K562 (cell line): ENCODE data around the gene PRKRIP1. TPM values are rescaled to one million over a fixed set of nuclear protein-coding genes. Genes with fewer than 3 reads are reported as not detected.

ENCODE experiments used
- ATAC-seq: fragments of 200-7000 bp; cut with Tn5 transposase; 3 replicates; pipeline ENCODE4 v1.9.1; 2020; ENCODE audit warnings: moderate library complexity
- BruUV-seq: library from RNA; stranded (reverse); fragments of 400-500 nt; replicated peaks from 2 replicates; lab custom pipeline; 2021; lab: Mats Ljungman, UMichigan
- CTCF ChIA-PET: fragments of 300-600 bp; formaldehyde crosslinking; extraction: SDS; loops from one replicate; lab custom pipeline; 2021; ENCODE audit warnings: low intra/inter-chr PET ratio; lab: Yijun Ruan, JAX
- POLR2A ChIA-PET: fragments of 300-600, 350-650 bp; sonication (Branson Sonifier 250); formaldehyde crosslinking; extraction: SDS; loops from one replicate; lab custom pipeline; 2021; ENCODE audit warnings: antibody characterized with exemption, inconsistent platforms; lab: Yijun Ruan, JAX
- DNase-seq, 4 experiments: peaks; one replicate each; pipeline versions ENCODE4 v3.0.0 to v3.0.0-alpha.2; 2011 to 2018; ENCODE audit warnings: low spot score in 3 of 4, mixed read lengths in 3 of 4; ENCODE audit errors: extremely low read depth in 1 of 4
- FAIRE-seq: peaks from 2 replicates; lab custom pipeline; 2011; peaks lifted over from hg19 to GRCh38; lab: Jason Lieb, UNC
- H2AFZ ChIP-seq: 2 replicates; pipeline ENCODE4 v1.6.0; 2011; ENCODE audit warnings: low read depth, low read length, control low read depth, inconsistent platforms
- H3K27ac ChIP-seq: fragments of 200-600 bp; 3 replicates; pipeline ENCODE4 v1.8.0; 2011; ENCODE audit warnings: low read depth, mild to moderate bottlenecking, control low read depth, inconsistent platforms, low read length, moderate library complexity, mixed read lengths; ENCODE audit errors: extremely low read depth
- H3K27me3 ChIP-seq, 2 experiments: fragments of 300-600 bp in 1 of 2; 2 replicates in 1 of 2; 3 replicates in 1 of 2; pipeline versions ENCODE4 v1.6.0 to v1.8.0; 2011; ENCODE audit warnings: inconsistent platforms in 2 of 2, low read length in 2 of 2, mild to moderate bottlenecking in 1 of 2, mixed read lengths in 1 of 2, moderate library complexity in 1 of 2; ENCODE audit not compliant: control insufficient read depth in 2 of 2, insufficient read depth in 2 of 2
- H3K36me3 ChIP-seq: fragments of 300-600 bp; 3 replicates; pipeline ENCODE4 v1.8.0; 2011; ENCODE audit warnings: mild to moderate bottlenecking, low read length, inconsistent platforms; ENCODE audit not compliant: control insufficient read depth, insufficient read depth
- H3K4me1 ChIP-seq, 2 experiments: fragments of 200-600 bp in 1 of 2; replicated peaks in 1 of 2; 2 replicates in 1 of 2; 3 replicates in 1 of 2; pipeline versions ENCODE4 v1.5.1 to v1.8.0; 2011; ENCODE audit warnings: inconsistent platforms in 2 of 2, low read length in 2 of 2, mild to moderate bottlenecking in 1 of 2, mixed read lengths in 1 of 2, moderate library complexity in 1 of 2; ENCODE audit not compliant: control insufficient read depth in 2 of 2, insufficient read depth in 2 of 2
- H3K4me2 ChIP-seq: 2 replicates; pipeline ENCODE4 v1.6.1; 2011; ENCODE audit warnings: low read length, control low read depth, inconsistent platforms, mixed read lengths; ENCODE audit not compliant: insufficient read depth
- H3K4me3 ChIP-seq: fragments of 200-600 bp; sonication (generic), shearing (Covaris generic); 2 replicates; pipeline ENCODE4 v1.5.1; 2016; ENCODE audit warnings: control low read depth, inconsistent platforms
- H3K79me2 ChIP-seq: fragments of 200-600 bp; 3 replicates; pipeline ENCODE4 v1.8.0; 2011; ENCODE audit warnings: low read length, inconsistent platforms; ENCODE audit not compliant: control insufficient read depth, insufficient read depth
- H3K9ac ChIP-seq, 2 experiments: 2 replicates each; pipeline versions ENCODE4 v1.6.0 to v1.6.1; 2011; ENCODE audit warnings: low read depth in 2 of 2, low read length in 2 of 2, control low read depth in 1 of 2, inconsistent platforms in 1 of 2, mild to moderate bottlenecking in 1 of 2, mixed read lengths in 1 of 2; ENCODE audit not compliant: insufficient read depth in 1 of 2
- H3K9me1 ChIP-seq: one replicate; pipeline ENCODE4 v1.6.0; 2011; ENCODE audit warnings: inconsistent platforms, mild to moderate bottlenecking, low read length, moderate library complexity; ENCODE audit not compliant: control insufficient read depth, insufficient read depth
- H3K9me3 ChIP-seq: replicated peaks from 2 replicates; pipeline ENCODE4 v1.5.1; 2011; ENCODE audit warnings: low read depth, low read length, inconsistent platforms; ENCODE audit not compliant: control insufficient read depth, insufficient read depth
- H4K20me1 ChIP-seq: replicated peaks from 2 replicates; pipeline ENCODE4 v1.6.1; 2011; ENCODE audit warnings: low read length, inconsistent platforms, mixed read lengths; ENCODE audit not compliant: control insufficient read depth, insufficient read depth
- EP400 ChIP-seq: fragments of 450-650 bp; IDR thresholded peaks from 2 replicates; pipeline ENCODE4 v1.6.1; 2017; ENCODE audit warnings: antibody characterized with exemption, mild to moderate bottlenecking, moderate library complexity
- HDAC6 ChIP-seq: IDR thresholded peaks from 2 replicates; pipeline ENCODE4 v1.6.1; 2012; ENCODE audit warnings: low read depth, mild to moderate bottlenecking, control low read depth, inconsistent platforms, low read length, moderate library complexity
- MAZ ChIP-seq, 2 experiments: fragments of 450-650 bp in 1 of 2; sonication (generic) in 1 of 2; formaldehyde crosslinking; IDR thresholded peaks in 1 of 2; conservative IDR thresholded peaks in 1 of 2; 2 replicates each; pipeline versions ENCODE4 v1.4.0 to v1.5.0; 2020; ENCODE audit warnings: mild to moderate bottlenecking in 1 of 2, missing genetic modification reagents in 1 of 2
- NFATC3 ChIP-seq: fragments of 450-650 bp; IDR thresholded peaks from 2 replicates; pipeline ENCODE4 v1.6.1; 2017; ENCODE audit warnings: mild to moderate bottlenecking
- POLR2AphosphoS2 ChIP-seq: IDR thresholded peaks from 2 replicates; pipeline ENCODE4 v1.6.1; 2012; ENCODE audit warnings: low read length, improper control_type of control experiment
- POU5F1 ChIP-seq: fragments of 150-350 bp; IDR thresholded peaks from 2 replicates; pipeline ENCODE4 v1.6.1; 2014; ENCODE audit warnings: borderline replicate concordance, low read length, low read depth, mild to moderate bottlenecking; ENCODE audit not compliant: partially characterized antibody
- RB1 ChIP-seq: fragments of 450-650 bp; IDR thresholded peaks from 2 replicates; pipeline ENCODE4 v1.6.1; 2017; ENCODE audit warnings: low read depth, mild to moderate bottlenecking
- SLC30A9 ChIP-seq: fragments of 250-450 bp; sonication (Bioruptor Pico); IDR thresholded peaks from 2 replicates; pipeline ENCODE4 v1.8.0; 2022; ENCODE audit warnings: mild to moderate bottlenecking, moderate library complexity
- TAF1 ChIP-seq: IDR thresholded peaks from 2 replicates; pipeline ENCODE4 v1.6.1; 2011; ENCODE audit warnings: mild to moderate bottlenecking, low read length, moderate library complexity; ENCODE audit not compliant: insufficient read depth, control insufficient read depth, severe bottlenecking; ENCODE audit errors: extremely low read depth
- ZBTB5 ChIP-seq: fragments of 450-650 bp; IDR thresholded peaks from 2 replicates; pipeline ENCODE4 v1.6.1; 2017; ENCODE audit warnings: antibody characterized with exemption
- ZFP1 ChIP-seq: fragments of 450-650 bp; formaldehyde crosslinking; IDR thresholded peaks from 2 replicates; pipeline ENCODE4 v1.4.0; 2020; ENCODE audit warnings: mild to moderate bottlenecking, mixed read lengths
- ZNF785 ChIP-seq: fragments of 250-450 bp; sonication (Bioruptor Pico); IDR thresholded peaks from 2 replicates; pipeline ENCODE4 v1.4.0; 2020; ENCODE audit warnings: mild to moderate bottlenecking
- WGBS: fragments of 100-300 bp; shearing (Covaris generic); methylation state at CpG from one replicate; pipeline ENCODE4 v1.1.6; 2016; ENCODE audit warnings: low coverage, mixed read lengths; ENCODE audit not compliant: insufficient coverage; ENCODE audit errors: missing lambda C conversion rate; 5-methylcytosine and 5-hydroxymethylcytosine counted together
- in situ Hi-C: fragments of 300-500 bp; cut with MboI; formaldehyde crosslinking; loops from 4 replicates; pipeline ENCODE4 v1.15.0; 2018; ENCODE audit warnings: inconsistent platforms, mixed read lengths
- intact Hi-C: fragments of 100-400 bp; cut with micrococcal nuclease; formaldehyde crosslinking; loops from 2 replicates; pipeline ENCODE4 v1.14.2; 2022
- polyA plus RNA-seq, 8 experiments: library from polyadenylated mRNA; depleted of rRNA in 4 of 8; stranded (reverse) in 5 of 8; unstranded in 3 of 8; fragments of >200 nt; fragmentation: Nextera tagmentation in 2 of 8; fragmentation: Illumina TruSeq in 1 of 8; extraction: Ambion mirVana in 2 of 8; extraction: Trizol in 1 of 8; gene quantifications; 2 replicates each; pipeline versions ENCODE4 v1.2.1 to v1.2.3, GENCODE V29; 2011 to 2014; ENCODE audit warnings: inconsistent platforms in 1 of 8, missing spikeins in 1 of 8
- total RNA-seq, 7 experiments: library from RNA; depleted of rRNA in 6 of 7; stranded (reverse); fragments of >200 nt in 6 of 7; fragmentation: Illumina TruSeq in 2 of 7; extraction: Trizol in 2 of 7; gene quantifications; 2 replicates each; pipeline versions ENCODE4 v1.2.1 to v1.2.3, GENCODE V29; 2011 to 2021; ENCODE audit warnings: low replicate concordance in 1 of 7

Gene PRKRIP1
- total and polyA plus RNA-seq, 9 of the 15 experiments (the other 6 are each of a cell fraction or from before 2014, with no cell fraction given) = 14.9 to 52.1 (median 19.8) TPM

DNA sequence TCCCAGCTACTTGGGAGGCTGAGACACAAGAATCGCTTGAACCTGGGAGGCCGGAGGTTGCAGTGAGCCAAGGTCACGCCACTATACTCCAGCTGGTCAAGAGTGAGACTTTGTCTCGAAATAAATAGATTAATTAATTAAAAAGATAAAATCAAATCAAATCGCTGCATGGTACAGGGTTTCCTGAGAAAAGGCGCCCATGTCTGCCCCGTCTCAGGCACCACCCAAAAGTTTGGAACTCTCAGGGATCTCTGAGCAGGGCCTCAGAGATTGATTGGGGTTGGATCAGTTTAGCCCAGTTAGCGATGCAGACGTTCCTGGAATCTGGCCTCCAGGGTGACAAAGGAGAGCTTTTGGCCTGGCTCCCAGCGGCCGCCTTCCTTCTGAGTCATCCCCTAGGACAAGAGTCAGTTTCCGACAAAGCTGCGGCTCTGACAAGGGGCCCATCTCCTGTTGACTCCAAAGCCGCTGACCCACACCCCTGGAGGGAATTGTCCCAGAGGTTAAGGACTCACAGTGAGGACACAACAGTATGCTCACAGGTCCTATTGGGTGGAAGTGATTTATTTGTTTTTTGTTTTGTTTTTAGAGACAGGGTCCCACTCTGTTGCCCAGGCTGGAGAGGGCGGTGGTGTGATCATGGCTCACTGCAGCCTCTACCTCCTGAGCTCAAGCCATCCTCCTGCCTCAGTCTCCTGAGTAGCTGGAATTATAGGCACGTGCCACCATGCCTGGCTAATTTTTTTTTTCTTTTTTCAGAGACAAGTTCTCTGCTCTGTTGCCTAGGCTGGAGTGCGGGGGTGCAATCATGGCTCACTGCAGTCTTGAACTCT lies 44.0 kb downstream of the PRKRIP1 start:
- in situ Hi-C loops (no loop called here), intact Hi-C loops (loop anchor here (1.0 kb wide), 1 partner anchor 20 kb away; no protein-coding TSS in a partner anchor)
- WGBS = 31% methylated on average over 17 of the region's 17 CpGs
- FAIRE-seq (peak; percentile 96), DNase-seq (peak; percentile 52 to 88 (median 67)), ATAC-seq (peak; percentile 75)
- BruUV-seq = no TSS peak
- Histone ChIP-seq H2AFZ (no peak overlapping the region), H3K9me3 (no peaks in the 10 kb centered on the region), H3K27me3 (no peaks in the 10 kb centered on the region; a peak in 1 of 5 replicates), H3K36me3 (peaks cover 26% of the 10 kb centered on the region; the same call in 2 of the 3 replicates), H4K20me1 (no peaks in the 10 kb centered on the region; the same call in 1 of the 2 replicates), H3K4me1 (peaks cover 35 to 60% of the 10 kb centered on the region in 2 experiments), H3K9me1 (peaks cover 3% of the 10 kb centered on the region), H3K79me2 (no peaks in the 10 kb centered on the region), H3K9ac (no peak overlapping the region), H3K4me3 (no peak overlapping the region), H3K4me2 (no peak overlapping the region), H3K27ac (no peak overlapping the region)
- CTCF ChIA-PET = no interaction called here
- POLR2A ChIA-PET = interaction anchor here (0.7 to 2.5 kb wide), 8 partner anchors 9 to 733 kb away, joined by 3 to 7 read pairs (median 4); no protein-coding TSS in a partner anchor
- TF ChIP-seq POLR2AphosphoS2 (no peak), POU5F1 (no peak), SLC30A9 (CRISPR knock-in tag) (no peak), NFATC3 (no peak), RB1 (no peak), ZNF785 (no peak), MAZ (CRISPR knock-in tag; conservative IDR thresholded peaks at IDR 0.05 in 1 of 2, IDR thresholded peaks at IDR 0.05 in 1 of 2) (no peak), ZFP1 (no peak), HDAC6 (no peak), EP400 (no peak), TAF1 (no peak), ZBTB5 (no peak)
